HG03139 (cell line): Measurements from ENCODE around the gene BTBD9.
"Not testable (repeated sequence)": the region's sequence is repeated elsewhere in the genome, so short reads cannot be mapped to it uniquely, and the experiment has no call there.

Experiments
- ATAC-seq: cut with Tn5 transposase; IDR thresholded peaks from one replicate; pipeline ENCODE4 v1.9.1; 2021; ENCODE audit not compliant: unreplicated experiment

The BTBD9 gene

GRCh38 chr6:38352636-38353035, 287.1 kb downstream of the BTBD9 start:
- no peak for ATAC-seq

- ATAC-seq: no peak
These were observed 288.8 kb downstream of the BTBD9 start for GRCh38 chr6:38350942-38351341.

GRCh38 chr6:38350220-38350619, 289.5 kb downstream of the BTBD9 start:
- no peak for ATAC-seq

- ATAC-seq: no peak
These were observed 289.9 kb downstream of the BTBD9 start for GRCh38 chr6:38349795-38350194.

- ATAC-seq: no peak
These were observed 290.5 kb downstream of the BTBD9 start for GRCh38 chr6:38349221-38349620.

GRCh38 chr6:38348371-38348770, 291.4 kb downstream of the BTBD9 start:
- no peak for ATAC-seq

- not testable (repeated sequence) for ATAC-seq
These were observed 291.9 kb downstream of the BTBD9 start for GRCh38 chr6:38347829-38348228.

- no peak for ATAC-seq
These were observed 293.2 kb downstream of the BTBD9 start for GRCh38 chr6:38346291-38347079.

- no peak for ATAC-seq
These were observed 294.1 kb downstream of the BTBD9 start for GRCh38 chr6:38345586-38345985.

GRCh38 chr6:38341496-38341895, 298.2 kb downstream of the BTBD9 start:
- ATAC-seq: no peak

- no peak for ATAC-seq
These were observed 299.8 kb downstream of the BTBD9 start for GRCh38 chr6:38339914-38340313.

GRCh38 chr6:38337819-38338465, 301.8 kb downstream of the BTBD9 start:
- no peak for ATAC-seq

- ATAC-seq: no peak
These were observed 302.8 kb downstream of the BTBD9 start for GRCh38 chr6:38336922-38337321.

GRCh38 chr6:38326837-38327236, 312.9 kb downstream of the BTBD9 start:
- ATAC-seq: no peak

GRCh38 chr6:38323216-38323615, 316.5 kb downstream of the BTBD9 start:
- no peak for ATAC-seq

- ATAC-seq: no peak
These were observed 317.6 kb downstream of the BTBD9 start for GRCh38 chr6:38322138-38322537.

GRCh38 chr6:38320843-38321242, 318.9 kb downstream of the BTBD9 start:
- ATAC-seq: peak; percentile 42

GRCh38 chr6:38320358-38320757, 319.4 kb downstream of the BTBD9 start:
- no peak for ATAC-seq

- ATAC-seq: no peak
These were observed 320.2 kb downstream of the BTBD9 start for GRCh38 chr6:38319256-38320212.

- no peak for ATAC-seq
These were observed 323.4 kb downstream of the BTBD9 start for GRCh38 chr6:38316099-38316868.

- no peak for ATAC-seq
These were observed 328.5 kb downstream of the BTBD9 start for GRCh38 chr6:38311201-38311600.
